GM18951 (cell line): ENCODE data around the gene PRSS48.

Source experiments
- POLR2A ChIP-seq: IDR thresholded peaks from 4 replicates; pipeline ENCODE4 v1.6.1; 2011; ENCODE audit warnings: mild to moderate bottlenecking; ENCODE audit not compliant: insufficient read length, insufficient read depth; ENCODE audit errors: extremely low read depth
- in situ Hi-C: fragments of 300-500 bp; cut with MboI; formaldehyde crosslinking; loops from one replicate; pipeline ENCODE4 v1.12.0; 2022; ENCODE audit warnings: low sequenced_read_pairs, mixed read lengths, inconsistent platforms; ENCODE audit not compliant: unreplicated experiment

Gene PRSS48

GRCh38 chr4:151287409-151287808 is 10.4 kb downstream of the PRSS48 start:
- no peak for TF ChIP-seq POLR2A
- in situ Hi-C loops = no loop called here

GRCh38 chr4:151291485-151291884 is 14.5 kb downstream of the PRSS48 start:
- TF ChIP-seq POLR2A = no peak
- in situ Hi-C loops = no loop called here

- in situ Hi-C loops = no loop called here
- no peak for TF ChIP-seq POLR2A
These were observed 15.1 kb downstream of the PRSS48 start for GRCh38 chr4:151292038-151292437.

- in situ Hi-C loops = no loop called here
These were observed 18.0 kb downstream of the PRSS48 start for GRCh38 chr4:151294833-151295496.

GRCh38 chr4:151296227-151296626 is 19.3 kb downstream of the PRSS48 start:
- no peak for TF ChIP-seq POLR2A
- in situ Hi-C loops = no loop called here

More at GRCh38 chr4:151294833-151295496, 18.0 kb downstream of the PRSS48 start:
- no peak for TF ChIP-seq POLR2A

- in situ Hi-C loops = no loop called here
- TF ChIP-seq POLR2A = no peak
These were observed 20.2 kb downstream of the PRSS48 start for GRCh38 chr4:151297170-151297569.

GRCh38 chr4:151302432-151302831 is 25.5 kb downstream of the PRSS48 start:
- in situ Hi-C loops = no loop called here
- no peak for TF ChIP-seq POLR2A

- TF ChIP-seq POLR2A = no peak
- in situ Hi-C loops = no loop called here
These were observed 27.3 kb downstream of the PRSS48 start for GRCh38 chr4:151304226-151304625.

- TF ChIP-seq POLR2A = no peak
- in situ Hi-C loops = no loop called here
These were observed 27.8 kb downstream of the PRSS48 start for GRCh38 chr4:151304755-151305154.

GRCh38 chr4:151310124-151310728 is 33.3 kb downstream of the PRSS48 start:
- TF ChIP-seq POLR2A = no peak
- in situ Hi-C loops = no loop called here

- TF ChIP-seq POLR2A = no peak
- in situ Hi-C loops = no loop called here
These were observed 36.5 kb downstream of the PRSS48 start for GRCh38 chr4:151313306-151314009.

- no peak for TF ChIP-seq POLR2A
- in situ Hi-C loops = no loop called here
These were observed 37.0 kb downstream of the PRSS48 start for GRCh38 chr4:151314010-151314355.

GRCh38 chr4:151314479-151314878 is 37.5 kb downstream of the PRSS48 start:
- no peak for TF ChIP-seq POLR2A
- in situ Hi-C loops = no loop called here
